Sigmoid colon (tissue), 7 donors: ENCODE results near the gene PALMD. TPM values are rescaled to one million over a fixed set of nuclear protein-coding genes. Genes with fewer than 3 reads are reported as not detected.

Experiments used
- DNase-seq: peaks from one replicate; pipeline ENCODE4 v3.0.0-alpha.2; 2019
- H3K27ac ChIP-seq, 4 donors: fragments of 200-600 bp; sonication (generic); one replicate each; pipeline ENCODE4 v1.5.1; 2016 to 2019; ENCODE audit warnings: mild to moderate bottlenecking in 1 of 4
- H3K27me3 ChIP-seq, 3 donors: fragments of 200-600 bp; sonication (generic); one replicate each; pipeline ENCODE4 v1.5.1; 2019; ENCODE audit warnings: mild to moderate bottlenecking in 1 of 3
- H3K36me3 ChIP-seq, 4 donors: fragments of 200-600 bp; sonication (generic); one replicate each; pipeline ENCODE4 v1.5.1; 2016 to 2019
- H3K4me1 ChIP-seq, 4 donors: fragments of 200-600 bp; sonication (generic); one replicate each; pipeline ENCODE4 v1.5.1; 2017 to 2019
- H3K4me3 ChIP-seq, 4 donors: fragments of 200-600 bp; sonication (generic); one replicate each; pipeline ENCODE4 v1.5.1; 2017 to 2019; ENCODE audit warnings: mild to moderate bottlenecking in 2 of 4, moderate library complexity in 1 of 4
- H3K9me3 ChIP-seq, 4 donors: fragments of 200-600 bp in 3 of 4; sonication (generic) in 3 of 4; one replicate each; pipeline versions ENCODE4 v1.5.1 to v1.6.1; 2013 to 2019
- CTCF ChIP-seq, 4 experiments: fragments of 450-650 bp in 3 of 4; fragments of 200-600 bp in 1 of 4; IDR thresholded peaks; one replicate each; pipeline ENCODE4 v1.5.1; 2016 to 2019; ENCODE audit warnings: antibody characterized with exemption in 4 of 4, mild to moderate bottlenecking in 3 of 4, moderate library complexity in 2 of 4
- EP300 ChIP-seq, 4 donors: sonication (generic); formaldehyde crosslinking; IDR thresholded peaks; one replicate each; pipeline ENCODE4 v1.6.1; 2017; ENCODE audit warnings: antibody characterized with exemption in 4 of 4
- POLR2A ChIP-seq, 2 donors: fragments of 450-650 bp; IDR thresholded peaks; one replicate each; pipeline ENCODE4 v1.6.1; 2016; ENCODE audit warnings: antibody characterized with exemption in 2 of 2, mild to moderate bottlenecking in 2 of 2, moderate library complexity in 2 of 2
- POLR2AphosphoS5 ChIP-seq, 4 donors: sonication (generic); formaldehyde crosslinking; IDR thresholded peaks; one replicate each; pipeline ENCODE4 v1.6.1; 2017; ENCODE audit warnings: antibody characterized with exemption in 4 of 4
- WGBS, 2 donors: extraction: QIAGEN DNeasy Blood & Tissue Kit; methylation state at CpG; one replicate each; pipeline ENCODE4 v1.1.7; 2013; 5-methylcytosine and 5-hydroxymethylcytosine counted together
- intact Hi-C: fragments of 100-400 bp; cut with DNase I; formaldehyde crosslinking; loops from one replicate; pipeline ENCODE4 v1.15.1; 2023
- polyA plus RNA-seq, 3 donors: library from polyadenylated mRNA; stranded (reverse); fragments of 200-250 nt; gene quantifications; one replicate each; pipeline ENCODE4 v1.2.3, GENCODE V29; 2013
- total RNA-seq, 4 donors: library from RNA; depleted of rRNA; stranded (reverse); fragments of >200 nt; gene quantifications; one replicate each; pipeline ENCODE4 v1.1.0, GENCODE V29; 2016
- donor health status: healthy with polysubstance abuse.
- donor health status: Bipolar disorder and iron deficiency.
- donor health status: healthy.

The PALMD gene
- total and polyA plus RNA-seq, 7 donors, result 0.92 to 20.2 (median 8.1) TPM

- Histone ChIP-seq H3K27ac (no peak overlapping the region), H3K4me1 (no peaks in the 10 kb centered on the region), H3K36me3 (no peaks in the 10 kb centered on the region), H3K27me3 (no peaks in the 10 kb centered on the region), H3K9me3 (no peaks in the 10 kb centered on the region), H3K4me3 (no peak overlapping the region)
- TF ChIP-seq CTCF (IDR thresholded peaks at IDR 0.05), result no peak
- TF ChIP-seq EP300 (IDR thresholded peaks at IDR 0.05), result no peak
- TF ChIP-seq POLR2AphosphoS5 (IDR thresholded peaks at IDR 0.05), result no peak
- no peak for TF ChIP-seq POLR2A (IDR thresholded peaks at IDR 0.05)
- DNase-seq, result no peak
- intact Hi-C loops, result no loop called here
- 73 to 80% methylated on average over 4 of the region's 4 CpGs for WGBS, 2 donors
Measured at GRCh38 chr1:99725996-99726395, 80.1 kb downstream of the PALMD start.

GRCh38 chr1:99726407-99726806, 80.5 kb downstream of the PALMD start:
- Histone ChIP-seq H3K4me1 (no peaks in the 10 kb centered on the region), H3K36me3 (no peaks in the 10 kb centered on the region), H3K27ac (no peak overlapping the region), H3K27me3 (no peaks in the 10 kb centered on the region), H3K4me3 (no peak overlapping the region), H3K9me3 (no peaks in the 10 kb centered on the region)
- intact Hi-C loops, result no loop called here
- WGBS, 2 donors, result 54 to 94% methylated on average over 1 of the region's 1 CpG
- no peak for TF ChIP-seq EP300 (IDR thresholded peaks at IDR 0.05)
- no peak for DNase-seq

- TF ChIP-seq EP300 (IDR thresholded peaks at IDR 0.05), result no peak
- TF ChIP-seq POLR2A (IDR thresholded peaks at IDR 0.05), result no peak
- no peak for TF ChIP-seq POLR2AphosphoS5 (IDR thresholded peaks at IDR 0.05)
- no peak for TF ChIP-seq CTCF (IDR thresholded peaks at IDR 0.05)
- no peak for DNase-seq
- no peaks in the 10 kb centered on the region for H3K4me1 ChIP-seq
- intact Hi-C loops, result no loop called here
- H3K27me3 ChIP-seq, result no peaks in the 10 kb centered on the region
- no peak overlapping the region for H3K27ac ChIP-seq
- WGBS, 2 donors, result 22 to 73% methylated on average over 2 of the region's 2 CpGs
- H3K9me3 ChIP-seq, result no peaks in the 10 kb centered on the region
- no peak overlapping the region for H3K4me3 ChIP-seq
- H3K36me3 ChIP-seq, result no peaks in the 10 kb centered on the region
Measured at GRCh38 chr1:99726818-99727217, 80.9 kb downstream of the PALMD start.

GRCh38 chr1:99727575-99728185, 81.8 kb downstream of the PALMD start:
- Histone ChIP-seq H3K9me3 (no peaks in the 10 kb centered on the region), H3K27ac (peak overlapping the region in 1 of 4 donors; percentile 31), H3K4me3 (no peak overlapping the region), H3K36me3 (no peaks in the 10 kb centered on the region), H3K27me3 (no peaks in the 10 kb centered on the region), H3K4me1 (no peaks in the 10 kb centered on the region)
- TF ChIP-seq EP300 (IDR thresholded peaks at IDR 0.05) (no peak), CTCF (IDR thresholded peaks at IDR 0.05) (no peak), POLR2A (IDR thresholded peaks at IDR 0.05) (no peak), POLR2AphosphoS5 (IDR thresholded peaks at IDR 0.05) (no peak)
- DNase-seq, result no peak
- WGBS, 2 donors, result 86 to 87% methylated on average over 4 of the region's 4 CpGs
- intact Hi-C loops, result no loop called here

GRCh38 chr1:99728494-99729235, 82.8 kb downstream of the PALMD start:
- no peak overlapping the region for H3K4me3 ChIP-seq
- TF ChIP-seq POLR2AphosphoS5 (IDR thresholded peaks at IDR 0.05) (no peak), POLR2A (IDR thresholded peaks at IDR 0.05) (no peak), CTCF (IDR thresholded peaks at IDR 0.05) (no peak), EP300 (IDR thresholded peaks at IDR 0.05) (no peak)
- 78 to 92% methylated on average over 4 of the region's 4 CpGs for WGBS, 2 donors
- peak overlapping the region in 1 of 4 donors; percentile 31 for H3K27ac ChIP-seq
- DNase-seq, result no peak
- intact Hi-C loops, result no loop called here
- H3K27me3 ChIP-seq, result no peaks in the 10 kb centered on the region
- H3K36me3 ChIP-seq, result no peaks in the 10 kb centered on the region
- H3K4me1 ChIP-seq, result no peaks in the 10 kb centered on the region
- no peaks in the 10 kb centered on the region for H3K9me3 ChIP-seq
